ENCODE measurements around the gene RILP.
A peak's percentile ranks its signal among the peaks of the same experiment; 100 is the strongest.

The RILP gene

DNA sequence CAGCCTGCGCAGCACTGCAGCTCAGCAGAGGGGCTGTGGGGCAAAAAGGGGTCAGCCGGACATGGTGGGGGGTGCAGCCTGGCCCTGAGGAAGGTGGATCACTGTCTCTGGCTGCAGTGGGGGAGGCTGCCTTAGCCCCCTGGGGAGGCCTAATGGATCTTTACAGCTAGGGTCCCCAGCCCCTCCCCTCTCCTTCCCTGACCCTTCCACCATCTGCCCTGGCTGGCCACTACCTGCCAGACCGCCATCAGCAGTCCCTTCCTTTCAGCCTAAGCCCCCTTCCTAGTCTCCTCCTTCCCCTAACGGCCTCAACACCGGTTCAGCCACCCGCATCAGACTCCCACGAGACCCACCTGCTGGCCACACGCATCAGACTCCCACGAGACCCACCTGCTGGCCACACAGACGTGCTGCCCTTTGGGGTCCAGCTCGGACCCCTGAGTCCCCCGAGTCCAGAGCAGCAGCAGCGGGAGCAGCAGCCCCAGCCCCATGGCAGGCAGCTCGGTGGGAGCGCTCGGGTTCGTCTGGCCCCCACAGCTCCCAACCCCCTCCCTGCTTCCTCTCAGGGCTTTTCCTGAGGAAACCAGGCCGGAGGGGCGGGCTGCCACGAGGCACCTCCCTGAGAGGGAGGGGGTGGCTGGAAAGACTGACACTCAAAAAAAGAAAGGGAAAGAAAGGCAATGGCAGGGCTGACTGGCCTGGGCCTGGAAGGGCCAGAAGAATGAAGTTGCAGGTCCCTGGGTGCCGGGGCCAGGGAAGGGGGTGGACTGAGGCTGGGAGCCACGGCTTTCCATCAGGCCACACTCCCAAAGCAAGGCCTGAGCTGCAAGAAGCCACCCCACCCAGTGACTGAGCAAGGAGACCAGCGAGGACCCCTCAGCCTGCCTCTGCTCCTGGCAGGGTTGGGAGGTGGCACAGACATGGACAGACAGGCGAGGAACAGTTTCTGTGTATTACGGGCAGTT lies 4.2 kb downstream of the RILP start, which contains the start of gene SCARF1:
Gene SCARF1 (minus strand): TSS at position 526 of the 965 bp plus-strand sequence. CDS start 35 bp downstream, at position 491.
- peak within 1 kb of the TSS; percentile 74 for H3K4me3 ChIP-seq (ENCODE audit: low read length)
- H3K9ac ChIP-seq (ENCODE audit: low read length): no peak within 1 kb of the TSS
- H3K4me1 ChIP-seq (ENCODE audit: control insufficient read depth, insufficient read depth, low read length): peaks cover 17% of the 10 kb centered on the region
- H3K27ac ChIP-seq (ENCODE audit: low read depth, low read length): peak within 1 kb of the TSS; percentile 19
- no peaks in the 10 kb centered on the region for H3K36me3 ChIP-seq (ENCODE audit: control insufficient read depth, insufficient read depth, low read length)
- no peaks in the 10 kb centered on the region for H3K27me3 ChIP-seq (ENCODE audit: control insufficient read depth, insufficient read depth, low read length)

DNA sequence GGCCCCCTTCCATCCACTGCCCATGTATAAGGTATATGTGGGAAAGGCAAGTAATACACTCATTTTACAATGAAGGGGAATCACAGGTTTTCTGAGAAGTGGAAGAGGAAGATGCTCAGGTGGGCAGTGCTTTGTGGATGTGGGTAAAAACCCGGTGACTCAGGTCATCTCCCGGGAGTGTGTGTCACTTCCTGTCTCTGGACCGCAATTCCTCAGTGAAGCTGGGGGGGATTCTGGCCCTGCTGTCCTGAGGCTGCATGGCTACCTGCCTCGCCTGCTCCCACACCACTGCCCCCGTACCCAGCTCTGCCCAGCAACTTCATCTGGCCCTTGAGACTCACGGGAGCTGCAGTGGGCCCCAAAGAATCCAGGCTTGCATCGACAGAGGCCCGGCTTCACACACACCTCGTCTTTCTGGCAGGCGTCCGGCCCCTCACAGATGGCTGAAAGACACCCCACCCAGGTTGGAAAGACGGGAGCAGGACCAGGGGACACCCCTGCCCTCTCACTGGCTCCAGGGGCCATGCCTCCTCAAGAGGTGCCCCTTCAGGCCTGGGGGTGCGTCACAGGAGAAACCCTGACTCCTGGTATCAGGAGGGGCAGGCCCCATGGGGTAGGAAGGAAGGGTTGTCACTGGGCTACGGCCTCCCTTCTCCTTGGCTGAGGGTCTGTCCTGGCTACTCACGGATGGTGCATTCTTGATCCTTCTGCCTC lies 5.0 kb downstream of the RILP start:
- Histone ChIP-seq H3K27me3 (ENCODE audit: control insufficient read depth, insufficient read depth, low read length) (no peaks in the 10 kb centered on the region), H3K9ac (ENCODE audit: low read length) (no peak overlapping the region), H3K27ac (ENCODE audit: low read depth, low read length) (no peak overlapping the region), H3K4me1 (ENCODE audit: control insufficient read depth, insufficient read depth, low read length) (peaks cover 13% of the 10 kb centered on the region), H3K4me3 (ENCODE audit: low read length) (peak overlapping the region; percentile 74), H3K36me3 (ENCODE audit: control insufficient read depth, insufficient read depth, low read length) (no peaks in the 10 kb centered on the region)

DNA sequence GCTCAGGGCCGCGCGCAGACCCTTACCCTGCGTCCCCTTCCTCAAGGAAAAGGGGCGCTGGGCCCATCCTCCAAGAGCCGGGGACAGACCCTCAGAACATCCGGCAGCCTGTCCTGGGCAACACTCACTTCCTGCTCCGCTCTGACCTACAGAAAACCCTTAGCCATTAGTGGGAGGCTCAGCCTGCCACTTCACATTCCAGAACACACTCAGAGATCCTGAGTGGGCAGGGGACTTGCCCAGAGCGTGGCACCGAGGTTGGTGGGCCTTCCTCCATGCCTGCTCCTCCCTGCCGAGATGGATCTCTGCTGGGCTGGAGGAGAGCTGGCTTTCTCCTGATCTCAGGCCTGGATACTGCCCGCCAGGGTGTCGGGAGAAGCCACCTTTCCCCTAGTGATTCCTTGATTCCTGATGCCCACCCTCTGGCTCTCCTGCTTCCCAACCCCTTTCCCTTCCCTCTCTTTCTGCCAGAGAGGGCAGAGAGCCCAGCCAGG lies 5.6 kb downstream of the RILP start:
- no peaks in the 10 kb centered on the region for H3K36me3 ChIP-seq (ENCODE audit: control insufficient read depth, insufficient read depth, low read length)
- H3K27ac ChIP-seq (ENCODE audit: low read depth, low read length): no peak overlapping the region
- peaks cover 13% of the 10 kb centered on the region for H3K4me1 ChIP-seq (ENCODE audit: control insufficient read depth, insufficient read depth, low read length)
- H3K4me3 ChIP-seq (ENCODE audit: low read length): peak overlapping the region; percentile 74
- H3K27me3 ChIP-seq (ENCODE audit: control insufficient read depth, insufficient read depth, low read length): no peaks in the 10 kb centered on the region
- H3K9ac ChIP-seq (ENCODE audit: low read length): no peak overlapping the region

DNA sequence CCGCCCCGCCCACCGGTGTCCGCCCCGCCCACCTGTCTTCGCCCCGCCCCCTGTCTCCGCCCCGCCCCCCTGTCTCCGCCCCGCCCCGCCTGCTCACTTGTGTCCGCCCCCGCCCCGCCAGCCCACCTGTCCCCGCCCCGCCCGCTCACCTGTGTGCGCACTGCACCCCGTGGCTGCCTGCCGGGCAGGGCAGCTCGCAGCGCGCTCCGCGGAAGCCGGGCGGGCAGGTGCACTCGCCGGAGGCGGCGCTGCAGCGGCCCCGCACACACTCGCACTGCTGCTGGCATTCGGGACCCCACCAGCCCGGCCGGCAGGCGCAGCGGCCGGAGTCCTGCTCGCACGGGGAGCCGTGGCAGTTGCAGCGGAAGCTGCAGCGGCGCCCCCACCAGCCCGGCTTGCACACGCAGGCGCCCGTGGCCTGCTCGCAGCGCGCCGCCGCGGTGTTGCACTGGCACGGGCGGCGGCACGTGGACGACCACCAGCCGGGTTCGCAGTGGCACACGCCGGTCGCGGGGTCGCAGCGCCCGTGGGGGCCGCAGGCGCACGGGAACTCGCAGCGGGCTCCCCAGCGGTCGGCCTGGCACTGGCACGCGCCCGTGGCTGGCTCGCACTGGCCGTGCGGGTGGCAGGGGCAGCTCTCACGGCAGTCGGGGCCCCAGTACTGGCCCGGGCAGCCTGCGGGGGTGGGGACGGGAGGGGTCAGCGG lies 6.2 kb downstream of the RILP start:
- no peak overlapping the region for H3K9ac ChIP-seq (ENCODE audit: low read length)
- no peaks in the 10 kb centered on the region for H3K27me3 ChIP-seq (ENCODE audit: control insufficient read depth, insufficient read depth, low read length)
- H3K27ac ChIP-seq (ENCODE audit: low read depth, low read length): no peak overlapping the region
- no peaks in the 10 kb centered on the region for H3K36me3 ChIP-seq (ENCODE audit: control insufficient read depth, insufficient read depth, low read length)
- H3K4me1 ChIP-seq (ENCODE audit: control insufficient read depth, insufficient read depth, low read length): peaks cover 13% of the 10 kb centered on the region
- peak overlapping the region; percentile 74 for H3K4me3 ChIP-seq (ENCODE audit: low read length)

DNA sequence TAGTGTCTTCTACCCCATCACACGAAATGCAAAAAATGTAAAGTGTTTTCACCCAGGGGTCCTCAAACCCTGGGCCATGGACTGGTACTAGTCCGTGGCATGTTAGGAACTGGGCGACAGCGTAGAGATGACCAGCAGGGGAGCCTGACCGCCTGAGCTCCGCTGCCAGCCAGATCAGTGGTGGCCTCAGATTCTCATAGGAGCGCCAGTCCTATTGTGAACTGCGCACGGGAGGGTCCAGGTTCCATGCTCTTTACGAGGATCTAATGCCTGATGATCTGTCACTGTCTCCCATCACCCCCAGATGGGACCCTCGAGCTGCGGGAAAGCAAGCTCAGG lies 8.6 kb downstream of the RILP start:
- Histone ChIP-seq H3K4me3 (ENCODE audit: low read length) (no peak overlapping the region), H3K9ac (ENCODE audit: low read length) (no peak overlapping the region), H3K27ac (ENCODE audit: low read depth, low read length) (no peak overlapping the region), H3K27me3 (ENCODE audit: control insufficient read depth, insufficient read depth, low read length) (no peaks in the 10 kb centered on the region), H3K36me3 (ENCODE audit: control insufficient read depth, insufficient read depth, low read length) (no peaks in the 10 kb centered on the region), H3K4me1 (ENCODE audit: control insufficient read depth, insufficient read depth, low read length) (peaks cover 2% of the 10 kb centered on the region)

DNA sequence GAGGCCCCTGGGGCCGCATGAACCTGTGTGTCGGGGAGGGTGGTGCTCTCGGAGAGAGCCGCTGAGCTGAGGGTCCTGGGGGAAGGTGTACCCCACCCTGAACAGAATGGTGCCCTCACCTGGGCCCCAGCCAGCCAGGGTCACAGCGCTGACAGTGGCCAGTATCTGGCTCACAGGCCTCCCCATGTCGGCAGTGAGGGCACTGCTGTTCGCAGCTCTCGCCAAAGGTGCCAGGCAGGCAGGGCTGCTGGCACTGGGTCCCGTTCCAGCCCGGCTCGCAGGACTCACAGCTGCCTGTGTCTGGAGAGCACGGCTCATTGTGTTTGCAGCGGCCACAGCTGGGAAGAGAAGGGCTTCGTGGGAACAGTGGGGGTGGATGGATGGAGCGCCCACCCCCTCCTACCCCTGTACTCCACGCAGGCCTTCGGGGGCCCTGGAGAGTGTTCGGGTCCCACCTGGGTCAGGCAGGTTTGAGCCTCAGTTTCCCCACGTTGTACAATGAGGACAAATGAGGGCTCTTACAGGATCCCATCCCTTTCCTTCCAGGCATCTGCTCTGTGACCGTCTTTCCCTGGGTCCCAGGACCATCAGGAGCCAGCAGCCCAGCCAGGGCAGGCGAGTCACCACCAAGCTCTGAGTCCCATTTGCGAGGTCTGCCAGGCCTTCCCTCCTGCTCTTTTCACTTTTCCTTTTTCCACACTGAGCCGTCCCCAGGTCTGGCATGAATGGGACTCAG lies 9.2 kb downstream of the RILP start:
- Histone ChIP-seq H3K9ac (ENCODE audit: low read length) (no peak overlapping the region), H3K4me1 (ENCODE audit: control insufficient read depth, insufficient read depth, low read length) (peaks cover 2% of the 10 kb centered on the region), H3K36me3 (ENCODE audit: control insufficient read depth, insufficient read depth, low read length) (no peaks in the 10 kb centered on the region), H3K27ac (ENCODE audit: low read depth, low read length) (no peak overlapping the region), H3K27me3 (ENCODE audit: control insufficient read depth, insufficient read depth, low read length) (no peaks in the 10 kb centered on the region), H3K4me3 (ENCODE audit: low read length) (no peak overlapping the region)

DNA sequence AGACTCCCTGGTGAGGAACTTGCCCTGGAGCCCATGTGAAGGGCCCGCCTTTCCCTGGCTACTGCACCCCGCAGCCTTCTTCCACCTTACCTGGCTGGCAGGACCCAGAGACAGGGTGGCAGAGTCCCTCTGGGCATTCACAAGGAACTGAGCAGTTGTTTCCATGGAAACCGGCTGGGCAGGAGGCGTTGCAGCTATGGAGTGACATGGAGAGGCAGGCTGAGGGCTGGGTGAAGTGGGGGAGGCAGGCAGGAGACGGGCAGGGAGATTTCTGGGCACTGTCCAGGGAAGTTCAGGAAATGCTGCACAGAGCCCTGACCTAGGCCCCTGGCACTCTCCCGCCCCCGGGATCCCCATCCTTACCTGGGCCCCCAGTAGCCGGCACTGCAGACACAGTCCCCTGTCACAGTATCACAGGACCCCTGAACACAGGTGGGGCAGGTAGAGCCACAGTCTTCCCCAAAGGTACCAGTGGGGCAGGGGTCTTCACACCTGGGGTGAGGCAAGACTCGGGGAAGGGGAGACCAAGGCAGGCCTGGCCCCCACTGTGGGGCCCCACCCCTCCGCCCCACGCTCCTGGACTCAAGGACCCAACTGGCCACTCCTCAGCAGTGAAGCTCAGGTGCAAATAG lies 10.0 kb downstream of the RILP start:
- Histone ChIP-seq H3K27ac (ENCODE audit: low read depth, low read length) (no peak overlapping the region), H3K9ac (ENCODE audit: low read length) (no peak overlapping the region), H3K27me3 (ENCODE audit: control insufficient read depth, insufficient read depth, low read length) (no peaks in the 10 kb centered on the region), H3K36me3 (ENCODE audit: control insufficient read depth, insufficient read depth, low read length) (no peaks in the 10 kb centered on the region), H3K4me1 (ENCODE audit: control insufficient read depth, insufficient read depth, low read length) (peaks cover 2% of the 10 kb centered on the region), H3K4me3 (ENCODE audit: low read length) (no peak overlapping the region)

DNA sequence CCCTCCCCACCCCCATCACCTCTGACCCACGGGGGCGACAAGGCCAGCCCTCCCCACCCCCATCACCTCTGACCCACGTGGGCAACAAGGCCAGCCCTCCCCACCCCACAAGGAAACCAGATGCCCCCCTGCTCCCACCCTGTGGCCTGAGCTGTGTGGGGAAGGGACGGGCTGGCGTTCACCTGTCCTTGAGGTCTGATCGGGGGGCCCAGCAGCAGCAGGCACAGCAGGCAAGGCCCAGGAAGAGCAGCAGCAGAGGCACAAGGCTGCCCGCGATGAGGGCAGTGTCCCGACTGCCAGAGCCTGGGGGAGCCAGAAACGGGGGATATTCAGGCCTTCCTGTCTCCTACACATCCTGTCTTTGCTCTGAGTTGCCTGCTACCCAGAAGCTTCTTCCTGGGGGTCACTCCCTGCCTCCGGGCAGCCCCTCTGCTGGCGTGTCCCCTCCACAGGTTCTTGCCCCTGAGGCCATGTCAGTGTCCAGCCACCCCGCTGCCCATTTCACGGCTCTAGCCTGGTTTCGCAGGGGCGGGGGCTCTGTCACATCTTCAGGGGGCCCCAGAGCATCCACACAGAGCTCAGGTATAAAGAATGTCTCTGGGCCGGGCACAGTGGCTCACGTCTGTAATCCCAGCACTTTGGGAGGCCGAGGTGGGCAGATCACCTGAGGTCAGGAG lies 10.9 kb downstream of the RILP start:
- H3K36me3 ChIP-seq (ENCODE audit: control insufficient read depth, insufficient read depth, low read length): no peaks in the 10 kb centered on the region
- H3K27ac ChIP-seq (ENCODE audit: low read depth, low read length): no peak overlapping the region
- H3K4me1 ChIP-seq (ENCODE audit: control insufficient read depth, insufficient read depth, low read length): no peaks in the 10 kb centered on the region
- H3K9ac ChIP-seq (ENCODE audit: low read length): no peak overlapping the region
- no peaks in the 10 kb centered on the region for H3K27me3 ChIP-seq (ENCODE audit: control insufficient read depth, insufficient read depth, low read length)
- H3K4me3 ChIP-seq (ENCODE audit: low read length): no peak overlapping the region

DNA sequence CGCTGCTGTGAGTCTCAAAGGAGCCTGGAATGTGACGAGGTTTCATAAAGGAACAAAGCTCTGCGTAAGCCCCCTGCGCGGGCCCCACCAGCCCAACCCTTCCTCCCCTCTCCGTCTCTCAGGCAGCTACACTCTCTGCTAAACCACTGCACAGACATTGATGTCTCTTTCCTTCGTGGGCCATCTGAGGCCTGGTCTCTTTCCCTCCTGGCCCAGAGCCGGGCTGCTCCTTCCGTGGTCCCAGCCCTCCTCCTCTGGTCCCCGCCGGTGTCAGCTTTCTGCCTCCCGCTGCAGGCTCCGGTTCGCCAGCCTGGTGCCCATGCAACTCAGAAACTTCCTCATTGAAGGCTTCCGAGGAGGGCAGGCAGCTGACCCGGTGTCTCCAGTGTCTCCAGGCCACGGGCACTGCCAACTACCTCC lies 11.5 kb downstream of the RILP start:
- Histone ChIP-seq H3K27ac (ENCODE audit: low read depth, low read length) (no peak overlapping the region), H3K9ac (ENCODE audit: low read length) (no peak overlapping the region), H3K27me3 (ENCODE audit: control insufficient read depth, insufficient read depth, low read length) (no peaks in the 10 kb centered on the region), H3K36me3 (ENCODE audit: control insufficient read depth, insufficient read depth, low read length) (no peaks in the 10 kb centered on the region), H3K4me1 (ENCODE audit: control insufficient read depth, insufficient read depth, low read length) (no peaks in the 10 kb centered on the region), H3K4me3 (ENCODE audit: low read length) (no peak overlapping the region)

DNA sequence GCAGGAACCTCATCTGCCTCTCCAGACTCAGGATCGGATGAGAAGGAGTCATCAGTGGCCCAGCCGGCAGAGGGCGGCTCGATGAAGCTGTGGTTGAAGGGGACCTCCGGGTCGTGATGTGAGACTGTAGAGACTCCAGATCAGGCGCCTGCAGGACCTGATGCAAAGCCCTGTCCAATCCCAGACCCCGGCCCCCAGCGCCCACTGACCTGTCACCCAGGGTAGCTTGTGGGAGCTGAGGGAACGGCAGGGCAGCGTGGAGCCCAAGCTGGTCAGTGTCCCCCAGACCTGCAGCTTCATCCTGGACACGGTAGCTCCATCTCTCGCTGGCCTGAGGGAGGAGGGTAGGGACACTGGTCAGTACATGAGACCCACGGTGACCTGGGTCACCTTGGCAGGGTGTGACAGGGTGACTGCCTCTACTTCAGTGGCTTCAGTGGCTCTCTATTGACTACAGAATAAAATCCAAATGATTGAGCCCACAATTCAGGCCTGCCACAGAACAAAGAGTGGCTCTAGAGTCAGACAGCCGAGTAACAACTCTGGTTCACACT lies 12.9 kb downstream of the RILP start:
- H3K4me3 ChIP-seq (ENCODE audit: low read length): no peak overlapping the region
- H3K36me3 ChIP-seq (ENCODE audit: control insufficient read depth, insufficient read depth, low read length): no peaks in the 10 kb centered on the region
- H3K27me3 ChIP-seq (ENCODE audit: control insufficient read depth, insufficient read depth, low read length): no peaks in the 10 kb centered on the region
- H3K9ac ChIP-seq (ENCODE audit: low read length): no peak overlapping the region
- no peak overlapping the region for H3K27ac ChIP-seq (ENCODE audit: low read depth, low read length)
- H3K4me1 ChIP-seq (ENCODE audit: control insufficient read depth, insufficient read depth, low read length): no peaks in the 10 kb centered on the region

Measured in rectal smooth muscle tissue (tissue), 1 donor.